Stimulated activated CD4-positive, alpha-beta T cell treated with anti-CD3 and anti-CD28 coated beads, Interleukin-4, amount 100 ng/mL, for 24 hours (primary cell): ENCODE measurements around the gene NRCAM.
"Not testable (repeated sequence)": the region's sequence is repeated elsewhere in the genome, so short reads cannot be mapped to it uniquely, and the experiment has no call there.

Source experiments
- DNase-seq: peaks from one replicate; pipeline ENCODE4 v3.0.0-alpha.2; 2020

The NRCAM gene

GRCh38 chr7:108393097-108393496, 63.1 kb downstream of the NRCAM start:
- not testable (repeated sequence) for DNase-seq

GRCh38 chr7:108387686-108388085, 68.5 kb downstream of the NRCAM start:
- DNase-seq, result not testable (repeated sequence)

- DNase-seq, result no peak
Observed at GRCh38 chr7:108385834-108386422, 70.3 kb downstream of the NRCAM start.

GRCh38 chr7:108384716-108385483, 71.3 kb downstream of the NRCAM start:
- no peak for DNase-seq

- no peak for DNase-seq
Observed at GRCh38 chr7:108382932-108383331, 73.3 kb downstream of the NRCAM start.

- DNase-seq, result no peak
Observed at GRCh38 chr7:108380517-108380916, 75.7 kb downstream of the NRCAM start.

GRCh38 chr7:108376206-108376605, 80.0 kb downstream of the NRCAM start:
- DNase-seq, result no peak

GRCh38 chr7:108375668-108376067, 80.6 kb downstream of the NRCAM start:
- DNase-seq, result no peak

GRCh38 chr7:108374899-108375298, 81.3 kb downstream of the NRCAM start:
- no peak for DNase-seq

- no peak for DNase-seq
Observed at GRCh38 chr7:108372618-108373017, 83.6 kb downstream of the NRCAM start.

- no peak for DNase-seq
Observed at GRCh38 chr7:108370616-108371015, 85.6 kb downstream of the NRCAM start.

GRCh38 chr7:108368466-108368865, 87.8 kb downstream of the NRCAM start:
- DNase-seq, result no peak

- no peak for DNase-seq
Observed at GRCh38 chr7:108367946-108368345, 88.3 kb downstream of the NRCAM start.

- no peak for DNase-seq
Observed at GRCh38 chr7:108367314-108367713, 88.9 kb downstream of the NRCAM start.

GRCh38 chr7:108363659-108364058, 92.6 kb downstream of the NRCAM start:
- no peak for DNase-seq

GRCh38 chr7:108360058-108360800, 96.0 kb downstream of the NRCAM start:
- DNase-seq, result no peak

GRCh38 chr7:108358553-108358952, 97.7 kb downstream of the NRCAM start:
- no peak for DNase-seq

GRCh38 chr7:108351729-108352131, 104.5 kb downstream of the NRCAM start:
- no peak for DNase-seq

GRCh38 chr7:108348913-108349312, 107.3 kb downstream of the NRCAM start:
- DNase-seq, result no peak

GRCh38 chr7:108347616-108348015, 108.6 kb downstream of the NRCAM start:
- no peak for DNase-seq

- no peak for DNase-seq
Observed at GRCh38 chr7:108345710-108346336, 110.4 kb downstream of the NRCAM start.

GRCh38 chr7:108340856-108341411, 115.3 kb downstream of the NRCAM start:
- DNase-seq, result no peak

- DNase-seq, result not testable (repeated sequence)
Observed at GRCh38 chr7:108340406-108340805, 115.8 kb downstream of the NRCAM start.
